IPS-NIHi7 (cell line): Measurements from ENCODE around the gene NRM.
A peak's percentile ranks its signal among the peaks of the same experiment; 100 is the strongest.
"Not testable (repeated sequence)": the region's sequence is repeated elsewhere in the genome, so short reads cannot be mapped to it uniquely, and the experiment has no call there.

Experiments used
- DNase-seq: peaks from one replicate; pipeline ENCODE4 v3.0.0; 2012; ENCODE audit warnings: mixed read lengths; ENCODE audit errors: extremely low spot score

Gene NRM, protein sequence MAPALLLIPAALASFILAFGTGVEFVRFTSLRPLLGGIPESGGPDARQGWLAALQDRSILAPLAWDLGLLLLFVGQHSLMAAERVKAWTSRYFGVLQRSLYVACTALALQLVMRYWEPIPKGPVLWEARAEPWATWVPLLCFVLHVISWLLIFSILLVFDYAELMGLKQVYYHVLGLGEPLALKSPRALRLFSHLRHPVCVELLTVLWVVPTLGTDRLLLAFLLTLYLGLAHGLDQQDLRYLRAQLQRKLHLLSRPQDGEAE

DNA sequence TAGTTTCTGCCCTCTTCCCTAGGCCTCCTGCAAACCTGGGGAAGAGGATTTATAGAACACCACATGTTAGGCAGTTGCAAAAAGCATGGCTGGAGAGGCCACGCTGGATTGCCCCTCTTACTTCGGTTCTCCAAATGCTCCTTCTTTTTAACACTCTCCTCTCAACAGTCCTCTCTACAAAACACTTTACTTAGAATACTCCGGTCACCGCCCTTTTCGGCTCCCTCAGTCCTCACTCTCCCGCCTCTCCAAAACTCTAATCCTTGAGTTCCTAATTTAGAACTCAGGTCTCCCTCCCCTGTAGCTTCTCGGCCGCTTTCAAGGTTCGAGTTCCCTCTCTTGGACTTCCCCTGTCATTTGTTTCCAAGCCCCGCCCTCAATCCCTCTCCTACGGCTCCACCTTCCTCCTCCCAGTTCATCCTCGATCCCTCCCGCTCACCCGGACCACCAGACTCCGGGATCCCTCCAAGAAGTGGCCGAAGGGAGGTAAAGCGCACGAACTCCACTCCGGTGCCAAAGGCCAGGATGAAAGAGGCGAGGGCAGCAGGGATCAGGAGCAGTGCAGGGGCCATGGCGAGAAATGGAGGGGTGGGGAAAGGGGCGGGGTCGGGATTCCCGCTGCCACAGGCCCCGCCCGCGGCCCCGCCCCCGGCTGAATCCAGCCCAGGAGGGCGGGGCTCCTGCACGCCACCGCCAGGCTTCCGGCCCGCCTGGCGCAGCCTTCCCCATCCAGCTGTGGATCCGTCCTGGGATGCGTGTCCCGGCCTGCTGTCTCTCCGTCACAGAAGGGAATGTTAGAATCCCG, at the start of gene NRM:
TSS of gene NRM (minus strand) at position 582 of the 805 bp plus-strand sequence. CDS start at position 572, 10 bp downstream.
- peak; percentile 90 for DNase-seq

- DNase-seq, result no peak
Measured at GRCh38 chr6:30740540-30740870, 49.7 kb upstream of the NRM start.

DNA sequence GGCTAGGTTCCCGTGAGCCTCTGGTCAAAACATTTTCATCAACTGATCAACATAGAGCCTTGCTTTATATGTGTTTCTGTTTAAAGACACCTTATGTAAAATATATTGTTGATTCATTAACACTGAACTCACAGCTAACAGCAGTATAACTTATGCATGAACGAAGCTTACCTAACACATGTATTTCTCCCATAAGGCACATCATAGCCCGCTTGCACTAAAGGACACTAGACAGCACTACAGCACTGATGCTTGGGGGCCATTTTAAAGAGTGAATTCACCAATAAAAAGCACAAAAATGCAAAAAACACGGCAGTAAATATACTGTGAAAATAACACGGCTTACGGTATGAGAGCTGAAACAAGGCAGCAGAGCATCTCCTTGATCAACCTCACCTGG, 47.7 kb upstream of the NRM start:
- DNase-seq, result no peak

DNA sequence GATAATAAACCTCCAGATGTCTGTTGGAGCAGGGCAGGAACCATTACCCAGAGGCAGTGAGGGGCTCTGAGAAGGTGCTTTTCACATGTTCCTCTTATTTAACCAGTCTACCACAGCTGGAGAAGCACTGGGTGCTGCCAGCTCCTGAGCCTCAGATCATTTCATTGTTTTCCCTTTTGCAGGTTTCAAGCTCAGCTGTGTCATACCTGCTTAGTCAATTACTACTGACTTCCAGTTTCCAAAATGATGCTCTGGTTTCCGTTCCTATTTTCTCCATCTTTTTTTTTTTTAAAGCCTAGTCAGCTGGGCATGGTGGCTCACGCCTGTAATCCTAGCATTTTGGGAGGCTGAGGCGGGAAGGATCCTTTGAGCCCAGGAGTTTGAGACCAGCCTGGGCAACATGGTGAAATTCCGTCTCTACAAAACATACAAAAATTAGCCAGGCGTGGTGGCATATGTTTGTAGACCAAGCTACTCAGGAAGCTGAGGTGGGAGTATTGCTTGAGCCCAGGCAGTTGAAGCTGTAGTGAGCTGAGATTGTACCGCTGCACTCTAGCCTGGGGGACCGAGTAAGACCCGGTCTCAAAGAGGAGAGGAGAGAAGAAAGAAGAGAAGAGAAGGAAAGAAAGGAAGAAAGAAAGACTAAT, 45.0 kb upstream of the NRM start:
- no peak for DNase-seq

DNA sequence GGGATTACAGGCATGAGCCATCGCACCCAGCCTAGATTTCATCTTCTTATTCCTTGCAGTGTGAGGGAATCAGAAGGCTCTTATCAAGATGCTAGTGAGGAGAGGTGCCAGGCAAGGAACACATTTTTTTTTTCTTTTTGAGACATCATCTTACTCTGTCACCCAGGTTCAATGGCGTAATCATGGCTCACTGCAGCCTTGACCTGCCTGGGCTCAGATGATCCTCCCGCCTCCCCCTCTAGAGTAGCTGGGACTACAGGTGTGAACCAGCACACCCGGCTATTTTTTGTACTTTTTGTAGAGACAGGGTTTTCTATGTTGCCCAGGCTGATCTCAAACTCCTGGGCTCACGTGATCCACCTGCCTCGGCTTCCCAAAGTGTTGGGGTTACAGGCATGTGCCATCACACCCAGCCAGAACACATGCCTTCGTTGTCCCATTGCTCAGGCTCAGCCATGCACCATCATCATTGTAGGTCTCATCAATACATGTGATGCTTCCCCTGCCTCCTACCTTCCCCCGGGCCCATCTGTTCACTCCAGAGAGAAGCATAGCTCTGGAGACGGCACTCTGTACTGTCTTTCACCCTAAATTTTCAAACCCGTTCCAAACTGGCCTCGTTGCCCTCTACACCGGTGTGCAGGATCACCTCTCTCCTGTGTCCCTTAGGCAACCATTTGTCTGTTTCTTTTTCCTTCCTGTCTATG, 41.6 kb upstream of the NRM start:
- no peak for DNase-seq

- DNase-seq, result peak; percentile 76
Measured at GRCh38 chr6:30730601-30731435, 40.0 kb upstream of the NRM start.

GRCh38 chr6:30727920-30728553, 37.3 kb upstream of the NRM start:
- DNase-seq, result no peak

DNA sequence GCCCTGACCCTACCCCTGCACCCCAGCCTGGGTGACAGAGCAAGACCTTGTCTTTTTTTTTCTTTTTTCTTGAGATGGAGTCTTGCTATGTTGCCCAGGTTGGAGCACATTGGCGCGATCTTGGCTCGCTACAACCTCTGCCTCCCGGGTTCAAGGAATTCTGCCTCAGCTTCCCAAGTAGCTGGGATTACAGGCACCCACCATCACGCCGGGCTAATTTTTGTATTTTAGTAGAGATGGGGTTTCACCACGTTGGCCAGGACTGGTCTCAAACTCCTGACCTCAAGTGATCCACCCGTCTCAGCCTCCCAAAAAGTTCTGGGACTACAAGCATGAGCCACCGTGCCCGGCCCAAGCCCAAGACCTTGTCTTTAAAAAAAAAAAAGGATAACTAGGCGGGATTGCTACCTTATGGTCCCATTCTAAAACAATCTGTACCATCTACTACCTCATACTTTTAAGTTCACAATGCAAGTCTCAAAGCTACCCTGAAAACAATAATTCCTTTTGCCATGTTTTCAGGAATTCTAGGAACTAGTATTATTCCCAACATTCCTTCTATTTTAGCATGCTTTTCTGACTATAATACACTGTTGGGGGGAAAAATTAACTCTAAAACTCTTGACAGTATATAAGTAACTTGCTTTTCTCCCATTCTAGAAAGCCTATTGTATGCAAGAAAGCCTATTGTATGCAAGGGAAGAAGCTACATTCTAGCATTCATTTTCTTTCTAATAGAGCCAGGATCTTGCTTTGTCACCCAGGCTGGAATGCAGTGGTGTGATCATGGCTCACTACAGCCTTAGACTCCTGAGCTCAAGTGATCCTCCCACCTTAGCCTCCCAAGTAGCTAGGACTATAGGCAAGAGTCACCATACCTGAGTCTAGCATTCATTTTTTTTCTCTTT, 36.0 kb upstream of the NRM start:
- DNase-seq, result no peak

GRCh38 chr6:30725713-30726505, 35.1 kb upstream of the NRM start:
- no peak for DNase-seq

- no peak for DNase-seq
Measured at GRCh38 chr6:30724906-30725667, 34.3 kb upstream of the NRM start.

DNA sequence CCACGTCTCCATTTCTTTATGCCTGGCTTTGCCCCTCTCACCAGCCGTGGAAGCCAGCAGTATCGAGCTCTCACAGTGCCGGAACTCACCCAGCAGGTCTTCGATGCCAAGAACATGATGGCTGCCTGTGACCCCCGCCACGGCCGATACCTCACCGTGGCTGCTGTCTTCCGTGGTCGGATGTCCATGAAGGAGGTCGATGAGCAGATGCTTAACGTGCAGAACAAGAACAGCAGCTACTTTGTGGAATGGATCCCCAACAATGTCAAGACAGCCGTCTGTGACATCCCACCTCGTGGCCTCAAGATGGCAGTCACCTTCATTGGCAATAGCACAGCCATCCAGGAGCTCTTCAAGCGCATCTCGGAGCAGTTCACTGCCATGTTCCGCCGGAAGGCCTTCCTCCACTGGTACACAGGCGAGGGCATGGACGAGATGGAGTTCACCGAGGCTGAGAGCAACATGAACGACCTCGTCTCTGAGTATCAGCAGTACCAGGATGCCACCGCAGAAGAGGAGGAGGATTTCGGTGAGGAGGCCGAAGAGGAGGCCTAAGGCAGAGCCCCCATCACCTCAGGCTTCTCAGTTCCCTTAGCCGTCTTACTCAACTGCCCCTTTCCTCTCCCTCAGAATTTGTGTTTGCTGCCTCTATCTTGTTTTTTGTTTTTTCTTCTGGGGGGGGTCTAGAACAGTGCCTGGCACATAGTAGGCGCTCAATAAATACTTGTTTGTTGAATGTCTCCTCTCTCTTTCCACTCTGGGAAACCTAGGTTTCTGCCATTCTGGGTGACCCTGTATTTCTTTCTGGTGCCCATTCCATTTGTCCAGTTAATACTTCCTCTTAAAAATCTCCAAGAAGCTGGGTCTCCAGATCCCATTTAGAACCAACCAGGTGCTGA, 33.3 kb upstream of the NRM start:
- DNase-seq, result not testable (repeated sequence)

DNA sequence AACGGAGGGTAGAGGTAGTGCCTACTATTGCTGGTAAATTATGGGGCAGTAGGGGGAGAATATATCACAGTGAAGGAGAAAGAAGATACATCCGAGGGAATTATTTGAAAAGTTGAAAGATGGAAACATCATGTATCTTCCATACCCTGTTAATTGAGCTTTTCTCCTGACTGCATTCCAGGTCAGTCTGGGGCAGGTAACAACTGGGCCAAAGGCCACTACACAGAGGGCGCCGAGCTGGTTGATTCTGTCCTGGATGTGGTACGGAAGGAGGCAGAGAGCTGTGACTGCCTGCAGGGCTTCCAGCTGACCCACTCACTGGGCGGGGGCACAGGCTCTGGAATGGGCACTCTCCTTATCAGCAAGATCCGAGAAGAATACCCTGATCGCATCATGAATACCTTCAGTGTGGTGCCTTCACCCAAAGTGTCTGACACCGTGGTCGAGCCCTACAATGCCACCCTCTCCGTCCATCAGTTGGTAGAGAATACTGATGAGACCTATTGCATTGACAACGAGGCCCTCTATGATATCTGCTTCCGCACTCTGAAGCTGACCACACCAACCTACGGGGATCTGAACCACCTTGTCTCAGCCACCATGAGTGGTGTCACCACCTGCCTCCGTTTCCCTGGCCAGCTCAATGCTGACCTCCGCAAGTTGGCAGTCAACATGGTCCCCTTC, 32.5 kb upstream of the NRM start:
- not testable (repeated sequence) for DNase-seq

- peak; percentile 50 for DNase-seq
Measured at GRCh38 chr6:30722280-30723112, 31.7 kb upstream of the NRM start.

DNA sequence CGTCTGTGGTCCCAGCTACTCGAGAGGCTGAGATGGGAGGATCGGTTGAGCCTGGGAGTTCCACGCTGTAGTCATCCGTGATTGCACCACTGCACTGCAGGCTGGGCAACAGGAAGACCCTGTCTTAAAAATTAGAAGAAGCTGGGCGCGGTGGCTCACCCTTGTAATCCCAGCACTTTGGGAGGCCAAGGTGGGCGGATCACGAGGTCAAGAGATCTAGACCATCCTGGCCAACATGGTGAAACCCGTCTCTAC, 31.2 kb upstream of the NRM start:
- DNase-seq, result not testable (repeated sequence)

DNA sequence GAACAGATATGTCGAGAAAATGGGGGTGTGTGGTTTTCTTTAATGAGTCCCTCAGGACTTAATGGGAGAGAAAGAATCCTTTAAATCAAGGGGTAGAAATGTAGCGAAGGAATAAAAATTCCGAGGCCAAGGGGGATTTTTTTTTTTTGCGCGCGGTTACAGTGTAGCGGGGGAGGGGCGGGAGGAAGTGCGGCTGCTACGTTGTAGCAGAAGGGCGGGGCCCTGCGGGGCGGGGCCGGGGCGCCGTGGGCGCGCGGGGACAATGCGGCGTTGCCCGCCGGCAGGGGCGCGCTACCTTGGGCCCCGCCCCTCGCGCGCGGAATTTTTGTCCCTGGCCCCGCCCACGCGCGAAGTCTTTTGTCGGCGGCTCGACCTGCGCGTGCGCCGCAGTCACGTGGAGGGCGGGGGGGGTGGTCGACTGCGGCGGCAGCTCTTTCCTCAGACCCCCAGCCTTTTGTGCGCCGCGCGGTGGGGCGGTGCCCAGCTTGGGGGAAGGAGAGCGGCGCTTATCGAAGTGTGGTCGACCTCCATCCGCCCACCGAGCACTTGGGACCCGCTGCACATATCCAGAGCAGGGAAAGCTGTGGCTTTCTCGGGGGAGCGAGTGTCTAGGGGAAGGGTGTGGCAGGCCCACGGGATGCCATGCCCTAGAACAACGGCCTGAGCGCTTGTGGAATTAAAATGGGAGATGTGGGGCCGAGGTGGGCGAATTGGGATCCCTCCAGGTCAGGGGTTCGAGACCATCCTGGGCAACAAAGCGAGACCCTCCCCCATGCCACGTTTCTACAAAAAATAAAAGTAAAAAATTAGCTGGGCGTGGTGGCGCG, 30.6 kb upstream of the NRM start:
- peak; percentile 75 for DNase-seq
